ENCODE results near the gene NEK5. TPM values are rescaled to one million over a fixed set of nuclear protein-coding genes. Genes with fewer than 3 reads are reported as not detected.
"Not testable (repeated sequence)": the region's sequence is repeated elsewhere in the genome, so short reads cannot be mapped to it uniquely, and the experiment has no call there.

Gene NEK5
- polyA plus RNA-seq, 1 experiment = 0.04 TPM

DNA sequence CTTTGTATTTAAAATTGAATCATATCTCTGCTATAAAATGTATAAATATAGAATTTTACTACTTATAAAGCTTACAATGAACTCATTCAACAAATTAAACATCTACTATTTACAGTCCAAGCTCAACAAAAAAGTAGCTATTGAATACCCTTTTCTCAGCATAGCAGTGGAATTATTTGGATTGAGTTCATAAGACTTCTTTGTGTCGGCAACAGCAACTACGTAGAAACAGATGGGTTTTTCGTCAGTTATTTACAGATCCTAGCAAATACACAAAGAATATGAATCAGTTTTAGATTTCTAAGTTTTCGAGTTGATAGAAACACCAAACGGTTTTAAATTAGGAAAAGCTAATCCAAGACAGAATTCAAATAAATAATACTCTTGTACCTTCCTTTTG, 41.0 kb upstream of the NEK5 start:
- H3K27ac ChIP-seq (ENCODE audit: low read depth, low read length) = no peak overlapping the region
- ChIA-PET CTCF (interaction anchor here (1.1 kb wide), 1 partner anchor 42 kb away, joined by 3 read pairs; no protein-coding TSS in a partner anchor), POLR2A (no interaction called here)

DNA sequence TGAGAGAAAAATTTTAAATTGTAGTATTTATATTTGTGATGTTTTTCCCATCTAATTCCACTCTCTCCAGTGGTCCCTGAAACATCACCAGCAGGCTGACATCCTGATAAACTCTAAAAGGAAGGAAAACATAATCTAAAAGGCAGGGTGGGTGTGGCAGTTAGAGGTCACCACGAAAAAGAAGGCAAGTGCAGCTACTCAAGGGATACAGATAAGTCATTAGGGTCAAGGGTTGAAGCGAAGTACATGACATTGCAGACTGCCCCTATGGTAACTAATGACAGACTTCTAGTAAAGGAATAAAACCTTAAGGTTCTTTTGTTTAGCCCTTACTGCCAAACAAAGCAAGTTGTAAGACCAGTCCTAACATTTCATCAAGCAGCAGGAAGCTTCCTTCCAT, 36.5 kb upstream of the NEK5 start:
- Histone ChIP-seq H3K27me3 (ENCODE audit: control insufficient read depth, insufficient read depth, low read length) (no peaks in the 10 kb centered on the region), H3K4me3 (ENCODE audit: low read depth, low read length) (no peak overlapping the region), H3K27ac (ENCODE audit: low read depth, low read length) (no peak overlapping the region), H3K9me3 (ENCODE audit: control insufficient read depth, insufficient read depth, low read length) (no peaks in the 10 kb centered on the region)
- ChIA-PET POLR2A (no interaction called here), CTCF (interaction anchor here (0.9 to 1.0 kb wide), 2 partner anchors 36 to 285 kb away, joined by 3 to 5 read pairs; no protein-coding TSS in a partner anchor)
- TF ChIP-seq, protein P1, sequence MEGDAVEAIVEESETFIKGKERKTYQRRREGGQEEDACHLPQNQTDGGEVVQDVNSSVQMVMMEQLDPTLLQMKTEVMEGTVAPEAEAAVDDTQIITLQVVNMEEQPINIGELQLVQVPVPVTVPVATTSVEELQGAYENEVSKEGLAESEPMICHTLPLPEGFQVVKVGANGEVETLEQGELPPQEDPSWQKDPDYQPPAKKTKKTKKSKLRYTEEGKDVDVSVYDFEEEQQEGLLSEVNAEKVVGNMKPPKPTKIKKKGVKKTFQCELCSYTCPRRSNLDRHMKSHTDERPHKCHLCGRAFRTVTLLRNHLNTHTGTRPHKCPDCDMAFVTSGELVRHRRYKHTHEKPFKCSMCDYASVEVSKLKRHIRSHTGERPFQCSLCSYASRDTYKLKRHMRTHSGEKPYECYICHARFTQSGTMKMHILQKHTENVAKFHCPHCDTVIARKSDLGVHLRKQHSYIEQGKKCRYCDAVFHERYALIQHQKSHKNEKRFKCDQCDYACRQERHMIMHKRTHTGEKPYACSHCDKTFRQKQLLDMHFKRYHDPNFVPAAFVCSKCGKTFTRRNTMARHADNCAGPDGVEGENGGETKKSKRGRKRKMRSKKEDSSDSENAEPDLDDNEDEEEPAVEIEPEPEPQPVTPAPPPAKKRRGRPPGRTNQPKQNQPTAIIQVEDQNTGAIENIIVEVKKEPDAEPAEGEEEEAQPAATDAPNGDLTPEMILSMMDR (IDR thresholded peaks at IDR 0.05; ENCODE audit: low read depth, low read length) = no peak
- DNase-seq (ENCODE audit: low read depth, low spot score) = no peak

More for the DNA sequence above, 41.0 kb upstream of the NEK5 start:
- Histone ChIP-seq H3K27me3 (ENCODE audit: control insufficient read depth, insufficient read depth, low read length) (no peaks in the 10 kb centered on the region), H3K4me3 (ENCODE audit: low read depth, low read length) (no peak overlapping the region), H3K9me3 (ENCODE audit: control insufficient read depth, insufficient read depth, low read length) (no peaks in the 10 kb centered on the region)
- no peak for DNase-seq (ENCODE audit: low read depth, low spot score)
- TF ChIP-seq, protein P1 (IDR thresholded peaks at IDR 0.05; ENCODE audit: low read depth, low read length) = no peak

DNA sequence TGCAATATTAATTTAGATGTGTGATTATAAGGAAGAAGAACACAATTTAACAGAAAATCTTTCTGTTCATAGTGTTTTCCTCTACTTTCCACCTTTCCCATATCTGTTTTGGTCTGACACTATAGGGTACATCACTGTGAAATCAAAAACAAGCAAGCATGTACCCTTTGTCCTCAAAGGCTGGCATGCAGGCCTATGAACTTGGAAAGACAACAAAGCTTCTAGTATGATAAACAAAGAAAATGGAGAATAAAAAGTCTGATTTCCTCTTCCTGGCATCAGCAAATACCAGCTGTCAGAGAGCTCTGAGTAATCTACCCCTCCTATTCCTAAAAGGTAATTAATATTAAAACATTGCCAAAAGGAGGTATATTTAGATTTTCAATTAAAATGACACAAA, 36.1 kb upstream of the NEK5 start:
- TF ChIP-seq, protein P1 (IDR thresholded peaks at IDR 0.05; ENCODE audit: low read depth, low read length) = no peak
- ChIA-PET CTCF (interaction anchor here (0.9 to 1.0 kb wide), 2 partner anchors 37 to 286 kb away, joined by 3 to 5 read pairs; no protein-coding TSS in a partner anchor), POLR2A (no interaction called here)
- Histone ChIP-seq H3K9me3 (ENCODE audit: control insufficient read depth, insufficient read depth, low read length) (no peaks in the 10 kb centered on the region), H3K27ac (ENCODE audit: low read depth, low read length) (no peak overlapping the region), H3K4me3 (ENCODE audit: low read depth, low read length) (no peak overlapping the region), H3K27me3 (ENCODE audit: control insufficient read depth, insufficient read depth, low read length) (no peaks in the 10 kb centered on the region)
- DNase-seq (ENCODE audit: low read depth, low spot score) = no peak

DNA sequence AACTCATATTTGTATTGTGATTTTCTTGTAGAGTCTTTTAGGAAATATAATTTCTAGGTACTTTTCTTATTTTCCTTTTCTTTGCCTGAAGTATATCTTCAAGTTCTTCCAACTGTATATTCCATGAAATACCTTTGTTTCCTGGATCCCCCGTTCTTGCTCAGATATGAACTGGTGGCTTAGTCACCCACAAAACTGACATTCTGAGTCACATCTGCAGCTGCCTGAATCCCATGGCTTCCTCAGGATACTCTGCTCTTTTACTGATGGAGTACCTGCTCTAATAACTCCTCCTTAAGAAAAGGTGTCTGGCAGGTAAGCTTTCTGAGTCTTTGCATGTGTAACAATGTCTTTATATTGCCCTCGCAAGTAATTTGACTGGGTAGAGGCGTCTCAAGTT, 35.0 kb upstream of the NEK5 start:
- POLR2A ChIA-PET; CTCF ChIA-PET; DNase-seq (ENCODE audit: low read depth, low spot score); H3K27me3 ChIP-seq (ENCODE audit: control insufficient read depth, insufficient read depth, low read length); H3K27ac ChIP-seq (ENCODE audit: low read depth, low read length); H3K9me3 ChIP-seq (ENCODE audit: control insufficient read depth, insufficient read depth, low read length); H3K4me3 ChIP-seq (ENCODE audit: low read depth, low read length): not testable (repeated sequence)

DNA sequence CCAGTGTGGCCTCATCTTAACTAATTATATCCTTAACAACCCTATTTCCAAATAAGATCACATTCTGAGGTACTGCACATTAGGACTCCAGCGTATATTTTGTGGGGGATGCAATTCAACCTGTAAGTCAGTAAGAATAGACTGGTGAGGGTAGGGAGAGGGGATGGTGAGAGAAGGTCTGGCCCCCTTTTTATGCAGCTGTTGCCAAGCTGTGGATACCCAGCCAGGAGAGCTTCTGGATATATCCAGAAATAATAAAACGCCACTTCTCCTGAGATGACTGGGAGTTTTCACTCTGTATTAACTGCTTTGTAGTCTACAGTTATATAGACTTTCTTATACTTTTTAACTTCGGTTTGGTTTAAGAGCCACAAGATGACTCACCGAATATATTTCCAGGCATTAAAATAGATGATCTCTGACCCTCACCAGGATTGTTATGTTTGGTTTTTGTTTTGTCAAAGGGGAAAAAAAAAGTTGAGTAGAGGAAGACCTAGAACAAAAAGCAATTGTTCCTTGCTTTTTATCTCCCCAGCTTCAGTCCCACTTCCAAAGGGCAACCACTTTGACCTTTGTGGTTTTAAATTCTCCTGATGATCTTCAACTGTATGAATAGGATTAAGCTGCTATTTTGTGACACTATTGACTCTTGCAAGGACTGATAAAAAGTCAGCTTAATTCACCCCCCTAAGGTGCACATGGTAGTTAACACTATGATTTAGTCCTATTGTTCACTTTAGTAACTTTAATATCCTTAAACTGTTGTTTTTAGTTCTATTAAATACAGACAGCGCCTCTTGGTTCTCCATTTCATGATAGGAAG, 33.6 kb upstream of the NEK5 start:
- H3K27me3 ChIP-seq (ENCODE audit: control insufficient read depth, insufficient read depth, low read length) = no peaks in the 10 kb centered on the region
- TF ChIP-seq, protein P1 (IDR thresholded peaks at IDR 0.05; ENCODE audit: low read depth, low read length) = no peak
- ChIA-PET CTCF (interaction anchor here (0.6 to 0.7 kb wide), 2 partner anchors 22 to 800 kb away, joined by 3 to 4 read pairs; no protein-coding TSS in a partner anchor), POLR2A (no interaction called here)
- no peaks in the 10 kb centered on the region for H3K9me3 ChIP-seq (ENCODE audit: control insufficient read depth, insufficient read depth, low read length)
- no peak overlapping the region for H3K4me3 ChIP-seq (ENCODE audit: low read depth, low read length)
- H3K27ac ChIP-seq (ENCODE audit: low read depth, low read length) = no peak overlapping the region
- no peak for DNase-seq (ENCODE audit: low read depth, low spot score)
